Measurements from ENCODE around the gene MAF.

Gene MAF

DNA sequence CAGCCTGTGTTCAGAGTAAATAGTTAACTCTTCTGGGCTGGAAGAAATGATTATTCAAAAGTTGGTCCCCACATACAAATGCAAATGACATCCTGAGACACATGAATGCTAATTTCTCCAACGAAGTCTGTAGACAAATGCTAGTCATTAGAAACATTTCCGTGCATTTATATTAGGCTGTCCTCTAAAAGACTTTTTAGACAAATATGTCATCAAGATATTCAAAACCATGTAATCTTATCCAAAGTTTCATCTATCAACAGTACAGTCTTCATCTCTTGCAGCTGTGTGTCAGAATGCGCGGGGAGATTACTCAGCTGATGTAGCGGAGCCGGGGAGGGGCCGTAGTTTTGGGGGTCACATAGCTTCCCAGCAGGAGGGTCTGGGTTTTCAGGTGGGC lies 33.8 kb upstream of the MAF start:
- no peaks in the 10 kb centered on the region for H3K36me3 ChIP-seq (ENCODE audit: control insufficient read depth, insufficient read depth, low read length)
- no peak overlapping the region for H3K27ac ChIP-seq (ENCODE audit: low read depth, low read length)
- no peaks in the 10 kb centered on the region for H3K27me3 ChIP-seq (ENCODE audit: control insufficient read depth, insufficient read depth, low read length)
- no peaks in the 10 kb centered on the region for H3K4me1 ChIP-seq (ENCODE audit: control insufficient read depth, insufficient read depth, low read length)
- H3K9me3 ChIP-seq (ENCODE audit: control insufficient read depth, insufficient read depth, low read length): no peaks in the 10 kb centered on the region
- no peak overlapping the region for H3K9ac ChIP-seq (ENCODE audit: low read depth, low read length)
- no peak overlapping the region for H3K4me3 ChIP-seq (ENCODE audit: low read depth, low read length)

DNA sequence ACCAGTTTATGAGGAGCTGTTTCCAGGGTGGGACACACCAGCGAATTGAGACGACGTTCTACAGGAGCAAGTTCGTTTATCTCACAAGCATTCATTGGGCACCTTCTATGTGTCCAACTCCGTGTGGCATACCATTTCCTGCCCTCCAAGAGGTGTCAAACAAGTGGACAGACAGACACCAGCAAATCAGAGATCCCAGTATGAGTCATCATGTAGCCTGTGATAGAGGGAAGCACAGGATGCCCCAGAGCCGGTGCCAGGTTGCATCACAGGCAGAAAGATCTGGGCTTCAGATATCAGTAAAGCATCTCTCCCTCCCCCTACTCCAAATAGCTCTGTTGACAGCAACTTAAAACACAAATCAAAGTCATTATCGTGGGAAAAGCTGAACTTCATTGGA lies 31.8 kb upstream of the MAF start:
- no peaks in the 10 kb centered on the region for H3K36me3 ChIP-seq (ENCODE audit: control insufficient read depth, insufficient read depth, low read length)
- H3K9me3 ChIP-seq (ENCODE audit: control insufficient read depth, insufficient read depth, low read length): no peaks in the 10 kb centered on the region
- no peak overlapping the region for H3K4me3 ChIP-seq (ENCODE audit: low read depth, low read length)
- H3K27ac ChIP-seq (ENCODE audit: low read depth, low read length): no peak overlapping the region
- H3K9ac ChIP-seq (ENCODE audit: low read depth, low read length): no peak overlapping the region; the same call in 1 of the 2 replicates
- H3K27me3 ChIP-seq (ENCODE audit: control insufficient read depth, insufficient read depth, low read length): no peaks in the 10 kb centered on the region
- H3K4me1 ChIP-seq (ENCODE audit: control insufficient read depth, insufficient read depth, low read length): no peaks in the 10 kb centered on the region

DNA sequence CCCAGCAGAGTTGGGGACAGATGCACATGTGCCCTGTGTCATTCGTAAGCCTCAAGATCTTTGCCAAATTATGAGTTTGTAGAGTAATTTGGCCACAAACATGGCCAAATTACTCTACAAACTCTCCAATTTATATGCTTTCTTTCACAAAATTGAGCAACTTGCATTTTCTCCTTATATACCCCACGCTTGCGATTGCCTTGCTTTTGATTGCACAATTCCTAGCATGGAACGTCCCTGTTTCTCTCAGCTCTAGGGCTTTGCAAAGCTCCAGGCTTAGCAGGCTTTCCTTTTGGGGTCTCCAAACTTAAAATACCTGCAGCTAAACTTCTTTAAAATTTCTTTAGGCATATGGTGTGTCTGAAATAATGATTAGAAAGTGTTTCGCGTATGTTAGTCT lies 28.5 kb upstream of the MAF start:
- Histone ChIP-seq H3K27me3 (ENCODE audit: control insufficient read depth, insufficient read depth, low read length) (no peaks in the 10 kb centered on the region), H3K9me3 (ENCODE audit: control insufficient read depth, insufficient read depth, low read length) (no peaks in the 10 kb centered on the region), H3K27ac (ENCODE audit: low read depth, low read length) (no peak overlapping the region), H3K4me3 (ENCODE audit: low read depth, low read length) (no peak overlapping the region), H3K9ac (ENCODE audit: low read depth, low read length) (no peak overlapping the region), H3K36me3 (ENCODE audit: control insufficient read depth, insufficient read depth, low read length) (no peaks in the 10 kb centered on the region), H3K4me1 (ENCODE audit: control insufficient read depth, insufficient read depth, low read length) (no peaks in the 10 kb centered on the region)

DNA sequence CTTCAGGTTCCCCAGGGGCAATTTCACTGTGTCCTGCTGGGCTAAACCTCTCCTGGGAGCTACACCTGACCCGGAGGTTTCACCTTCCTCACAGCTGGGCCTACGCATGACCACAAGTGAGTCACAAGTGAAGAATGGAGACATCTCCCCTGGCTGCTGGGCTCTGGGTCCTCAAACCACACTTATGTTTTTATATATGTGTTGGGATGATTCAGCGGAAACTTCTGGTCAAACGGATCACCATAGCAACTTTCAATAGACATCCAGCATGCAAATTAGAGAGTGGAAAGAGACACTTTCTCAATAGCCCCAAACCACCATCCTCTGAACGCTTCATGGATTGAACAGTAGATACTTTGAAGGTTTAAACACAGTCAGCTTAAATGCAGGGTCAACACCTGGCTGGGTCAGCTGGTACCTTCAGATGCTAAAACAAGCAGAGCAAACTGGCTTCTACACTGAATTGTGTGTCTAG lies 28.0 kb upstream of the MAF start:
- Histone ChIP-seq H3K4me1 (ENCODE audit: control insufficient read depth, insufficient read depth, low read length) (no peaks in the 10 kb centered on the region), H3K9ac (ENCODE audit: low read depth, low read length) (no peak overlapping the region)

GRCh38 chr16:79627092-79627491 lies 26.6 kb upstream of the MAF start:
- Histone ChIP-seq H3K36me3 (ENCODE audit: control insufficient read depth, insufficient read depth, low read length) (no peaks in the 10 kb centered on the region), H3K9me3 (ENCODE audit: control insufficient read depth, insufficient read depth, low read length) (no peaks in the 10 kb centered on the region), H3K27ac (ENCODE audit: low read depth, low read length) (no peak overlapping the region), H3K9ac (ENCODE audit: low read depth, low read length) (no peak overlapping the region), H3K4me3 (ENCODE audit: low read depth, low read length) (no peak overlapping the region), H3K27me3 (ENCODE audit: control insufficient read depth, insufficient read depth, low read length) (no peaks in the 10 kb centered on the region), H3K4me1 (ENCODE audit: control insufficient read depth, insufficient read depth, low read length) (no peaks in the 10 kb centered on the region)

More for the DNA sequence above, 28.0 kb upstream of the MAF start:
- Histone ChIP-seq H3K4me3 (ENCODE audit: low read depth, low read length) (no peak overlapping the region), H3K27ac (ENCODE audit: low read depth, low read length) (no peak overlapping the region), H3K27me3 (ENCODE audit: control insufficient read depth, insufficient read depth, low read length) (no peaks in the 10 kb centered on the region), H3K36me3 (ENCODE audit: control insufficient read depth, insufficient read depth, low read length) (no peaks in the 10 kb centered on the region), H3K9me3 (ENCODE audit: control insufficient read depth, insufficient read depth, low read length) (no peaks in the 10 kb centered on the region)

DNA sequence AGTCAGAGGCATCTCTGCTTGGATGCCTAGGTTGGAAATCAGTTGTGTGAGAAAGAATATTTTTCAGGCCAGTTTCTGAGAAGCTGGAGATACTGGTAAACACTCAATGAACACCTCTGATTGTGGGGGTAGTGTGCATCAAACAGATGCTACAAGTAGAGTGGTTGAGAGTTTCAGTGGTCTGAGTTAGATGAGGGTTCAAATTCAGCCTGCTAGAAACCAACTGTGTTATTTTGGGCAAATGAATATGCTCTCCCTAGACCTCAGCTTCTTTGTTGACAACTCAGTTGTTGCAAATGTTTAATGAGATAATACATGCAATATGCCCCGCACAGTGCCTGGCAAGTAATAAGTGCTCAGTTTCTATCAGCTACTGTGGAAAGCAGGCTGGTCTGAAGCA lies 25.2 kb upstream of the MAF start:
- Histone ChIP-seq H3K9me3 (ENCODE audit: control insufficient read depth, insufficient read depth, low read length) (no peaks in the 10 kb centered on the region), H3K27me3 (ENCODE audit: control insufficient read depth, insufficient read depth, low read length) (no peaks in the 10 kb centered on the region), H3K4me1 (ENCODE audit: control insufficient read depth, insufficient read depth, low read length) (no peaks in the 10 kb centered on the region), H3K4me3 (ENCODE audit: low read depth, low read length) (no peak overlapping the region), H3K27ac (ENCODE audit: low read depth, low read length) (no peak overlapping the region), H3K9ac (ENCODE audit: low read depth, low read length) (no peak overlapping the region), H3K36me3 (ENCODE audit: control insufficient read depth, insufficient read depth, low read length) (no peaks in the 10 kb centered on the region)

GRCh38 chr16:79623824-79624223 lies 23.3 kb upstream of the MAF start:
- no peak overlapping the region for H3K4me3 ChIP-seq (ENCODE audit: low read depth, low read length)

GRCh38 chr16:79623062-79623461 lies 22.5 kb upstream of the MAF start:
- Histone ChIP-seq H3K9ac (ENCODE audit: low read depth, low read length) (no peak overlapping the region), H3K4me1 (ENCODE audit: control insufficient read depth, insufficient read depth, low read length) (no peaks in the 10 kb centered on the region), H3K27me3 (ENCODE audit: control insufficient read depth, insufficient read depth, low read length) (no peaks in the 10 kb centered on the region), H3K36me3 (ENCODE audit: control insufficient read depth, insufficient read depth, low read length) (no peaks in the 10 kb centered on the region), H3K4me3 (ENCODE audit: low read depth, low read length) (no peak overlapping the region), H3K27ac (ENCODE audit: low read depth, low read length) (no peak overlapping the region), H3K9me3 (ENCODE audit: control insufficient read depth, insufficient read depth, low read length) (no peaks in the 10 kb centered on the region)

More at GRCh38 chr16:79623824-79624223, 23.3 kb upstream of the MAF start:
- Histone ChIP-seq H3K27ac (ENCODE audit: low read depth, low read length) (no peak overlapping the region), H3K27me3 (ENCODE audit: control insufficient read depth, insufficient read depth, low read length) (no peaks in the 10 kb centered on the region), H3K9me3 (ENCODE audit: control insufficient read depth, insufficient read depth, low read length) (no peaks in the 10 kb centered on the region), H3K9ac (ENCODE audit: low read depth, low read length) (no peak overlapping the region), H3K4me1 (ENCODE audit: control insufficient read depth, insufficient read depth, low read length) (no peaks in the 10 kb centered on the region), H3K36me3 (ENCODE audit: control insufficient read depth, insufficient read depth, low read length) (no peaks in the 10 kb centered on the region)

- no peaks in the 10 kb centered on the region for H3K36me3 ChIP-seq (ENCODE audit: control insufficient read depth, insufficient read depth, low read length)
- no peaks in the 10 kb centered on the region for H3K27me3 ChIP-seq (ENCODE audit: control insufficient read depth, insufficient read depth, low read length)
- H3K27ac ChIP-seq (ENCODE audit: low read depth, low read length): no peak overlapping the region
- H3K4me1 ChIP-seq (ENCODE audit: control insufficient read depth, insufficient read depth, low read length): no peaks in the 10 kb centered on the region
- H3K4me3 ChIP-seq (ENCODE audit: low read depth, low read length): no peak overlapping the region
- no peaks in the 10 kb centered on the region for H3K9me3 ChIP-seq (ENCODE audit: control insufficient read depth, insufficient read depth, low read length)
- H3K9ac ChIP-seq (ENCODE audit: low read depth, low read length): no peak overlapping the region
Observed at GRCh38 chr16:79621027-79621426, 20.5 kb upstream of the MAF start.

DNA sequence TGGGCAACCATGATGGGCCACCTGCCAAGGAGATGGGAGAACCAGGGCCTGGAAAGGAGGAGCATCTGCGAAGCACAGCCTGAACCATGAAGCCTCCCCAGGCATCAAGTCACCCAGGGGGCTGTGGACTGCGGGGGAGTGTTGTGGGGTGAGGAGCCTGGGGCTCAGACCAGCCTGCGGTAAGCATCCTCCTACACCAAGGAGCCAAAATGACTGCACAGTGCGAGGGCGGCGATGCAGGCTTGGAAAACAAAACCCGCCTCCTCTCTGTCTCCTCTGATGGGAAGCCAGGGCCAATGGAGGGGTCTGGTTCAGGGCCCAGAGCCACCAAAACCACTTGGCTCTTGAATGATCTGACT lies 18.1 kb upstream of the MAF start:
- Histone ChIP-seq H3K4me3 (ENCODE audit: low read depth, low read length) (no peak overlapping the region), H3K4me1 (ENCODE audit: control insufficient read depth, insufficient read depth, low read length) (no peaks in the 10 kb centered on the region), H3K36me3 (ENCODE audit: control insufficient read depth, insufficient read depth, low read length) (no peaks in the 10 kb centered on the region), H3K27me3 (ENCODE audit: control insufficient read depth, insufficient read depth, low read length) (no peaks in the 10 kb centered on the region), H3K27ac (ENCODE audit: low read depth, low read length) (no peak overlapping the region), H3K9me3 (ENCODE audit: control insufficient read depth, insufficient read depth, low read length) (no peaks in the 10 kb centered on the region), H3K9ac (ENCODE audit: low read depth, low read length) (no peak overlapping the region)

DNA sequence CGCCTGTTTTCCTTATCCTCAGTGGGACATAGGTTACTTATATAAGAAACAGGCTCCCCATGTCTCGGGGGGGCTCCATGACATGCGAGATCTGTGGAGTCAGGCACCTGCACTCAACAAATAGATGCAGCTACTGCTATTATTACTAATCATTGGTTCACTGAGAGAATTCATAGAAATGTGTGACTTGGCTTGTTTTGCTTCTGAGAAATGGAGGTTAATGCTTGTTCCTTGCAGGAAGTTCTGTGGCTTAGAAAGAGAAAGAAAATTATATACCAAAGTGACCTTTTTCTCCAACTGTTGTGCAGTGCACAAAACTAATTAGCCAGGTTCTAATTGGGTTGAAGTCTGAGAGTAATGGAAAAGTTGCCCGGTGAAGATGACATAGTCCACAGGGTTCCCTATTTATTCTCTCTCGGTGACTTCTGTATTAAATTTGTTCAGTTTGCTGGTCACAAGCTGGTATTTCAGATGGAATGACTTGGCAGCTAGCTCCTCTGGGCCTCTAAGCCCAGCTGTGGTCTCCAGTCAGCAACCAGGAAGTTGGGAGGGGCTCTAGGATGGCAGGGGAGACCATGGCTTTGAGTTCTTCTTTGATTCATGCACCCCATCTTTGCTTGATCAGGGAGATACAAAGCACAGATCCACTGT lies 17.6 kb upstream of the MAF start:
- H3K36me3 ChIP-seq (ENCODE audit: control insufficient read depth, insufficient read depth, low read length): no peaks in the 10 kb centered on the region
- H3K9me3 ChIP-seq (ENCODE audit: control insufficient read depth, insufficient read depth, low read length): no peaks in the 10 kb centered on the region
- no peak overlapping the region for H3K4me3 ChIP-seq (ENCODE audit: low read depth, low read length)
- H3K9ac ChIP-seq (ENCODE audit: low read depth, low read length): no peak overlapping the region
- no peaks in the 10 kb centered on the region for H3K27me3 ChIP-seq (ENCODE audit: control insufficient read depth, insufficient read depth, low read length)
- no peaks in the 10 kb centered on the region for H3K4me1 ChIP-seq (ENCODE audit: control insufficient read depth, insufficient read depth, low read length)
- H3K27ac ChIP-seq (ENCODE audit: low read depth, low read length): no peak overlapping the region
